HepG2 (cell line): ENCODE data around the gene DRC7. TPM values are rescaled to one million over a fixed set of nuclear protein-coding genes. Genes with fewer than 3 reads are reported as not detected.

Source experiments
- AKNA ChIP-seq: sonication (generic); formaldehyde crosslinking; IDR thresholded peaks from 2 replicates; pipeline ENCODE4 v1.4.0; 2020; ENCODE audit warnings: missing genetic modification reagents, borderline replicate concordance
- CC2D1A ChIP-seq: sonication (generic); formaldehyde crosslinking; IDR thresholded peaks from 2 replicates; pipeline ENCODE4 v1.8.1; 2023; ENCODE audit warnings: mild to moderate bottlenecking, missing genetic modification reagents
- CENPBD1 ChIP-seq: sonication (generic); formaldehyde crosslinking; IDR thresholded peaks from 2 replicates; pipeline ENCODE4 v1.8.0; 2022; ENCODE audit warnings: missing genetic modification reagents, low read depth, mild to moderate bottlenecking, borderline replicate concordance
- CHD4 ChIP-seq: fragments of 200-600 bp; sonication (generic); IDR thresholded peaks from 2 replicates; pipeline ENCODE4 v1.7.0; 2017; ENCODE audit warnings: mild to moderate bottlenecking, low read length, borderline replicate concordance
- DMAP1 ChIP-seq: IDR thresholded peaks from 2 replicates; pipeline ENCODE4 v1.6.1; 2016
- ESRRA ChIP-seq: sonication (generic); formaldehyde crosslinking; IDR thresholded peaks from 2 replicates; pipeline ENCODE4 v1.5.1; 2020; ENCODE audit warnings: mild to moderate bottlenecking, low read depth, missing genetic modification reagents
- FOXP4 ChIP-seq: sonication (generic); formaldehyde crosslinking; IDR thresholded peaks from 2 replicates; pipeline ENCODE4 v1.4.0; 2020; ENCODE audit warnings: missing genetic modification reagents
- PATZ1 ChIP-seq: sonication (generic); formaldehyde crosslinking; IDR thresholded peaks from 2 replicates; pipeline ENCODE4 v1.4.0; 2020; ENCODE audit warnings: missing genetic modification reagents
- POGK ChIP-seq: sonication (generic); formaldehyde crosslinking; conservative IDR thresholded peaks from 2 replicates; pipeline ENCODE4 v1.8.0; 2022; ENCODE audit warnings: mild to moderate bottlenecking, moderate library complexity, missing genetic modification reagents
- ZBTB14 ChIP-seq: sonication (generic); formaldehyde crosslinking; IDR thresholded peaks from 2 replicates; pipeline ENCODE4 v1.4.0; 2020; ENCODE audit warnings: missing genetic modification reagents
- ZFP36 ChIP-seq: fragments of 150-350 bp; IDR thresholded peaks from 2 replicates; pipeline ENCODE4 v1.6.1; 2018; ENCODE audit warnings: borderline replicate concordance, low read length, low read depth; ENCODE audit not compliant: partially characterized antibody
- ZNF17 ChIP-seq: sonication (generic); formaldehyde crosslinking; IDR thresholded peaks from 2 replicates; pipeline ENCODE4 v1.5.0; 2020; ENCODE audit warnings: mild to moderate bottlenecking, missing genetic modification reagents
- ZNF232 ChIP-seq: sonication (generic); formaldehyde crosslinking; IDR thresholded peaks from 2 replicates; pipeline ENCODE4 v1.4.0; 2020; ENCODE audit warnings: missing genetic modification reagents, borderline replicate concordance
- ZNF691 ChIP-seq: sonication (generic); formaldehyde crosslinking; IDR thresholded peaks from 2 replicates; pipeline ENCODE4 v1.4.0; 2020; ENCODE audit warnings: missing genetic modification reagents, low read depth, mild to moderate bottlenecking, borderline replicate concordance
- polyA plus RNA-seq, 8 experiments: library from polyadenylated mRNA; depleted of rRNA in 3 of 8; stranded (reverse) in 7 of 8; unstranded in 1 of 8; fragments of >200 nt; fragmentation: Illumina TruSeq in 4 of 8; extraction: Trizol in 4 of 8; gene quantifications; 2 replicates each; pipeline versions ENCODE4 v1.2.1 to v1.2.3, GENCODE V29; 2011 to 2016; ENCODE audit warnings: low read depth in 4 of 8, missing spikeins in 1 of 8, mixed read lengths in 1 of 8; ENCODE audit not compliant: insufficient read depth in 1 of 8
- total RNA-seq, 5 experiments: library from RNA; depleted of rRNA; stranded (reverse); fragments of >200 nt; fragmentation: Illumina TruSeq; extraction: Trizol; gene quantifications; 2 replicates each; pipeline ENCODE4 v1.2.3, GENCODE V29; 2016; ENCODE audit warnings: low read depth in 1 of 5

Gene DRC7
- total and polyA plus RNA-seq, 2 of the 13 experiments (the other 11 are each of a cell fraction or from before 2014, with no cell fraction given): 2.7 to 3.4 TPM

GRCh38 chr16:57735755-57736418, 41.3 kb downstream of the DRC7 start, which contains the start of gene KATNB1 (continued):
- no peak for TF ChIP-seq ZNF17 (CRISPR knock-in tag)
- no peak for TF ChIP-seq FOXP4 (CRISPR knock-in tag)
- TF ChIP-seq ESRRA: no peak
- TF ChIP-seq CHD4: no peak
- 0 out of 2 replicates have a peak, but pooled peaks have one; percentile 17 for TF ChIP-seq PATZ1
- TF ChIP-seq CC2D1A (CRISPR knock-in tag): no peak
- TF ChIP-seq ZNF691 (CRISPR knock-in tag): no peak
- TF ChIP-seq ZFP36: no peak
- no peak for TF ChIP-seq AKNA
- no peak for TF ChIP-seq CENPBD1
- no peak; the same call in none of the 2 replicates for TF ChIP-seq DMAP1 (CRISPR knock-in tag)
- no peak for TF ChIP-seq POGK
- no peak; the same call in 1 of the 2 replicates for TF ChIP-seq ZNF232 (CRISPR knock-in tag)
- no peak for TF ChIP-seq ZBTB14
